Measurements from ENCODE around the gene DOCK6. TPM values are rescaled to one million over a fixed set of nuclear protein-coding genes. Genes with fewer than 3 reads are reported as not detected.
A peak's percentile ranks its signal among the peaks of the same experiment; 100 is the strongest.

The DOCK6 gene
- total and polyA plus RNA-seq, 7 experiments from 2014 or later: 0.73 to 5.2 (median 1.5) TPM; not detected in 4

GRCh38 chr19:11200015-11200574, 62.2 kb downstream of the DOCK6 start:
- Histone ChIP-seq H3K4me1 (ENCODE audit: control insufficient read depth in 2 of 2, insufficient read depth in 2 of 2, low read length in 2 of 2) (peaks cover 0 to 10% of the 10 kb centered on the region in 2 donors), H3K4me3 (ENCODE audit: low read length) (no peak overlapping the region), H3K27ac (ENCODE audit: low read depth, low read length) (no peak overlapping the region), H3K27me3 (ENCODE audit: control insufficient read depth in 2 of 2, insufficient read depth in 2 of 2, low read length in 2 of 2) (peaks cover 0 to 3% of the 10 kb centered on the region in 2 donors), H3K9me3 (ENCODE audit: control insufficient read depth in 2 of 3, low read length in 3 of 3) (no peaks in the 10 kb centered on the region), H3K36me3 (ENCODE audit: control insufficient read depth in 2 of 3, insufficient read depth in 3 of 3, low read length in 3 of 3) (no peaks in the 10 kb centered on the region)
- no peak for ATAC-seq
- H3K9me3 Mint-ChIP-seq: peaks cover 0 to 2% (median 0%) of the 10 kb centered on the region in 11 donors
- peaks cover 5 to 31% (median 17%) of the 10 kb centered on the region in 5 donors for H3K27me3 Mint-ChIP-seq
- no peak overlapping the region for H3K27ac Mint-ChIP-seq
- peaks cover 0 to 12% (median 6%) of the 10 kb centered on the region in 7 donors for H3K4me1 Mint-ChIP-seq
- no peak for DNase-seq
- intact Hi-C loops (cut with micrococcal nuclease): loop anchor here in 1 of 2 donors (5.0 kb wide), 1 partner anchor 163 kb away; no protein-coding TSS in a partner anchor
- H3K36me3 Mint-ChIP-seq: no peaks in the 10 kb centered on the region
- ChIA-PET POLR2A (no interaction called here), CTCF (no interaction called here)
- H3K4me3 Mint-ChIP-seq: no peak overlapping the region

GRCh38 chr19:11199517-11199916, 62.8 kb downstream of the DOCK6 start:
- intact Hi-C loops (cut with micrococcal nuclease): no loop called here
- H3K9me3 Mint-ChIP-seq: peaks cover 0 to 2% (median 0%) of the 10 kb centered on the region in 11 donors

GRCh38 chr19:11198769-11199424, 63.4 kb downstream of the DOCK6 start:
- POLR2A ChIA-PET: no interaction called here
- no peak for DNase-seq
- peaks cover 0 to 13% of the 10 kb centered on the region in 2 donors for H3K4me1 ChIP-seq (ENCODE audit: control insufficient read depth in 2 of 2, insufficient read depth in 2 of 2, low read length in 2 of 2)
- Mint-ChIP-seq H3K27me3 (peaks cover 5 to 23% (median 17%) of the 10 kb centered on the region in 5 donors), H3K9me3 (peaks cover 0 to 2% (median 0%) of the 10 kb centered on the region in 11 donors), H3K4me3 (peak overlapping the region in 6 of 10 donors; percentile 23 to 84 (median 54)), H3K27ac (peak overlapping the region in 1 of 9 donors; percentile 29), H3K4me1 (peaks cover 0 to 15% (median 6%) of the 10 kb centered on the region in 7 donors), H3K36me3 (no peaks in the 10 kb centered on the region)
- intact Hi-C loops (cut with micrococcal nuclease): no loop called here
- no peak for ATAC-seq
- no peak overlapping the region for H3K4me3 ChIP-seq (ENCODE audit: low read length)
- no peaks in the 10 kb centered on the region for H3K9me3 ChIP-seq (ENCODE audit: control insufficient read depth in 2 of 3, low read length in 3 of 3)
- no peaks in the 10 kb centered on the region for H3K36me3 ChIP-seq (ENCODE audit: control insufficient read depth in 2 of 3, insufficient read depth in 3 of 3, low read length in 3 of 3)
- CTCF ChIA-PET: no interaction called here
- no peak overlapping the region for H3K27ac ChIP-seq (ENCODE audit: low read depth, low read length)
- H3K27me3 ChIP-seq (ENCODE audit: control insufficient read depth in 2 of 2, insufficient read depth in 2 of 2, low read length in 2 of 2): peaks cover 0 to 3% of the 10 kb centered on the region in 2 donors

More at GRCh38 chr19:11199517-11199916, 62.8 kb downstream of the DOCK6 start:
- Mint-ChIP-seq H3K27me3 (peaks cover 5 to 25% (median 17%) of the 10 kb centered on the region in 5 donors), H3K4me1 (peaks cover 0 to 15% (median 6%) of the 10 kb centered on the region in 7 donors), H3K36me3 (no peaks in the 10 kb centered on the region), H3K27ac (no peak overlapping the region), H3K4me3 (peak overlapping the region in 3 of 10 donors; percentile 18 to 68 (median 32))
- peaks cover 0 to 13% of the 10 kb centered on the region in 2 donors for H3K4me1 ChIP-seq (ENCODE audit: control insufficient read depth in 2 of 2, insufficient read depth in 2 of 2, low read length in 2 of 2)
- no peak for DNase-seq
- no peaks in the 10 kb centered on the region for H3K36me3 ChIP-seq (ENCODE audit: control insufficient read depth in 2 of 3, insufficient read depth in 3 of 3, low read length in 3 of 3)
- peaks cover 0 to 3% of the 10 kb centered on the region in 2 donors for H3K27me3 ChIP-seq (ENCODE audit: control insufficient read depth in 2 of 2, insufficient read depth in 2 of 2, low read length in 2 of 2)
- no peak overlapping the region for H3K4me3 ChIP-seq (ENCODE audit: low read length)
- ATAC-seq: no peak
- H3K27ac ChIP-seq (ENCODE audit: low read depth, low read length): no peak overlapping the region
- POLR2A ChIA-PET: no interaction called here
- H3K9me3 ChIP-seq (ENCODE audit: control insufficient read depth in 2 of 3, low read length in 3 of 3): no peaks in the 10 kb centered on the region
- CTCF ChIA-PET: no interaction called here

- ChIA-PET POLR2A (no interaction called here), CTCF (no interaction called here)
- Histone ChIP-seq H3K9me3 (ENCODE audit: control insufficient read depth in 2 of 3, low read length in 3 of 3) (no peaks in the 10 kb centered on the region), H3K36me3 (ENCODE audit: control insufficient read depth in 2 of 3, insufficient read depth in 3 of 3, low read length in 3 of 3) (no peaks in the 10 kb centered on the region), H3K4me3 (ENCODE audit: low read length) (no peak overlapping the region), H3K27me3 (ENCODE audit: control insufficient read depth in 2 of 2, insufficient read depth in 2 of 2, low read length in 2 of 2) (peaks cover 0 to 3% of the 10 kb centered on the region in 2 donors), H3K27ac (ENCODE audit: low read depth, low read length) (no peak overlapping the region), H3K4me1 (ENCODE audit: control insufficient read depth in 2 of 2, insufficient read depth in 2 of 2, low read length in 2 of 2) (peaks cover 0 to 13% of the 10 kb centered on the region in 2 donors)
- H3K27ac Mint-ChIP-seq: peak overlapping the region in 1 of 9 donors; percentile 23
- ATAC-seq: no peak
- H3K4me3 Mint-ChIP-seq: peak overlapping the region; percentile 61 to 86 (median 78)
- H3K4me1 Mint-ChIP-seq: peaks cover 0 to 15% (median 6%) of the 10 kb centered on the region in 7 donors
- H3K36me3 Mint-ChIP-seq: no peaks in the 10 kb centered on the region
- no peak for DNase-seq
- intact Hi-C loops (cut with micrococcal nuclease): no loop called here
- peaks cover 0 to 2% (median 0%) of the 10 kb centered on the region in 11 donors for H3K9me3 Mint-ChIP-seq
- peaks cover 5 to 22% (median 17%) of the 10 kb centered on the region in 5 donors for H3K27me3 Mint-ChIP-seq
Measured at GRCh38 chr19:11198175-11198534, 64.2 kb downstream of the DOCK6 start.

- H3K27ac ChIP-seq (ENCODE audit: low read depth, low read length): no peak within 1 kb of the TSS
Measured at GRCh38 chr19:11197291-11198174, 64.8 kb downstream of the DOCK6 start, which contains the start of gene KANK2. Gene KANK2 (minus strand): TSS chr19:11197545. CDS start chr19:11194511, 3,034 bp downstream.

More at GRCh38 chr19:11197291-11198174, 64.8 kb downstream of the DOCK6 start, which contains the start of gene KANK2:
- peak within 1 kb of the TSS; percentile 71 to 86 (median 80) for H3K4me3 Mint-ChIP-seq
- Histone ChIP-seq H3K36me3 (ENCODE audit: control insufficient read depth in 2 of 3, insufficient read depth in 3 of 3, low read length in 3 of 3) (no peaks in the 10 kb centered on the region), H3K9me3 (ENCODE audit: control insufficient read depth in 2 of 3, low read length in 3 of 3) (no peaks in the 10 kb centered on the region), H3K4me1 (ENCODE audit: control insufficient read depth in 2 of 2, insufficient read depth in 2 of 2, low read length in 2 of 2) (peaks cover 0 to 13% of the 10 kb centered on the region in 2 donors), H3K4me3 (ENCODE audit: low read length) (peak within 1 kb of the TSS; percentile 35), H3K27me3 (ENCODE audit: control insufficient read depth in 2 of 2, insufficient read depth in 2 of 2, low read length in 2 of 2) (peaks cover 0 to 3% of the 10 kb centered on the region in 2 donors)
- H3K27me3 Mint-ChIP-seq: peaks cover 5 to 22% (median 11%) of the 10 kb centered on the region in 5 donors
- DNase-seq: peak; percentile 39 to 88 (median 58)
- ATAC-seq: peak; percentile 95
- POLR2A ChIA-PET: no interaction called here
- peaks cover 0 to 15% (median 6%) of the 10 kb centered on the region in 7 donors for H3K4me1 Mint-ChIP-seq
- H3K36me3 Mint-ChIP-seq: no peaks in the 10 kb centered on the region
- peak within 1 kb of the TSS in 1 of 9 donors; percentile 23 for H3K27ac Mint-ChIP-seq
- intact Hi-C loops (cut with micrococcal nuclease): no loop called here
- H3K9me3 Mint-ChIP-seq: peaks cover 0 to 2% (median 0%) of the 10 kb centered on the region in 11 donors
- CTCF ChIA-PET: no interaction called here

All from naive thymus-derived CD4-positive, alpha-beta T cell (primary cell).